Measurements from ENCODE around the gene FIGNL2. TPM values are rescaled to one million over a fixed set of nuclear protein-coding genes. Genes with fewer than 3 reads are reported as not detected.

FIGNL2 gene
- total RNA-seq, 1 donor from 2014 or later: 0.69 TPM

- Mint-ChIP-seq H3K27me3 (peaks cover 2% of the 10 kb centered on the region), H3K27ac (no peak overlapping the region), H3K4me1 (peaks cover 11% of the 10 kb centered on the region), H3K4me3 (no peak overlapping the region), H3K36me3 (ENCODE audit: low read depth) (no peaks in the 10 kb centered on the region), H3K9me3 (peaks cover 3% of the 10 kb centered on the region)
- ATAC-seq (ENCODE audit: low read depth): no peak
- CTCF ChIA-PET: no interaction called here
- intact Hi-C loops (cut with micrococcal nuclease): loop anchor here (5.0 kb wide), 1 partner anchor 38 kb away; no protein-coding TSS in a partner anchor
- no peak for DNase-seq
- POLR2A ChIA-PET: no interaction called here
- no peak for TF ChIP-seq CTCF (IDR thresholded peaks at IDR 0.05)
Measured at GRCh38 chr12:51884676-51885229, 36.2 kb upstream of the FIGNL2 start.

GRCh38 chr12:51883998-51884675 lies 35.6 kb upstream of the FIGNL2 start:
- ATAC-seq (ENCODE audit: low read depth) (no peak), DNase-seq (no peak)
- CTCF ChIA-PET: no interaction called here
- H3K9me3 Mint-ChIP-seq: peaks cover 3% of the 10 kb centered on the region
- H3K4me3 Mint-ChIP-seq: no peak overlapping the region
- no peaks in the 10 kb centered on the region for H3K36me3 Mint-ChIP-seq (ENCODE audit: low read depth)
- H3K4me1 Mint-ChIP-seq: peaks cover 11% of the 10 kb centered on the region
- H3K27ac Mint-ChIP-seq: no peak overlapping the region
- no peak for TF ChIP-seq CTCF (IDR thresholded peaks at IDR 0.05)
- POLR2A ChIA-PET: no interaction called here
- peaks cover 4% of the 10 kb centered on the region for H3K27me3 Mint-ChIP-seq
- intact Hi-C loops (cut with micrococcal nuclease): no loop called here

- no peak overlapping the region for H3K4me3 Mint-ChIP-seq
- TF ChIP-seq CTCF (IDR thresholded peaks at IDR 0.05): no peak
- peaks cover 11% of the 10 kb centered on the region for H3K4me1 Mint-ChIP-seq
- intact Hi-C loops (cut with micrococcal nuclease): no loop called here
- no peak overlapping the region for H3K27ac Mint-ChIP-seq
- no peaks in the 10 kb centered on the region for H3K36me3 Mint-ChIP-seq (ENCODE audit: low read depth)
- ChIA-PET CTCF (interaction anchor here (0.8 kb wide), 1 partner anchor 8 kb away, joined by 3 read pairs; no protein-coding TSS in a partner anchor), POLR2A (no interaction called here)
- DNase-seq (no peak), ATAC-seq (ENCODE audit: low read depth) (no peak)
- peaks cover 3% of the 10 kb centered on the region for H3K9me3 Mint-ChIP-seq
- peaks cover 5% of the 10 kb centered on the region for H3K27me3 Mint-ChIP-seq
Measured at GRCh38 chr12:51883295-51883694, 34.8 kb upstream of the FIGNL2 start.

- Mint-ChIP-seq H3K27me3 (peaks cover 10% of the 10 kb centered on the region), H3K4me1 (no peaks in the 10 kb centered on the region), H3K36me3 (ENCODE audit: low read depth) (no peaks in the 10 kb centered on the region), H3K4me3 (no peak overlapping the region), H3K27ac (no peak overlapping the region), H3K9me3 (no peaks in the 10 kb centered on the region)
- intact Hi-C loops (cut with micrococcal nuclease): loop anchor here (5.0 to 10.0 kb wide), 2 partner anchors 96 to 347 kb away; no protein-coding TSS in a partner anchor
- TF ChIP-seq CTCF (IDR thresholded peaks at IDR 0.05): no peak
- ChIA-PET POLR2A (no interaction called here), CTCF (no interaction called here)
- no peak for ATAC-seq (ENCODE audit: low read depth)
- no peak for DNase-seq
Measured at GRCh38 chr12:51879102-51879501, 30.6 kb upstream of the FIGNL2 start.

GRCh38 chr12:51874486-51874885 lies 26.0 kb upstream of the FIGNL2 start:
- ChIA-PET CTCF (interaction anchor here (0.9 to 2.0 kb wide), 8 partner anchors 9 to 456 kb away, joined by 3 to 12 read pairs (median 4); no protein-coding TSS in a partner anchor), POLR2A (interaction anchor here (1.1 kb wide), 1 partner anchor 10 kb away, joined by 3 read pairs; no protein-coding TSS in a partner anchor)
- no peak for DNase-seq
- H3K27ac Mint-ChIP-seq: no peak overlapping the region
- no peak for ATAC-seq (ENCODE audit: low read depth)
- no peaks in the 10 kb centered on the region for H3K9me3 Mint-ChIP-seq
- H3K4me3 Mint-ChIP-seq: no peak overlapping the region
- H3K27me3 Mint-ChIP-seq: peaks cover 30% of the 10 kb centered on the region
- intact Hi-C loops (cut with micrococcal nuclease): loop anchor here (5.0 to 10.0 kb wide), 2 partner anchors 62 to 100 kb away; a partner anchor contains a TSS
- H3K36me3 Mint-ChIP-seq (ENCODE audit: low read depth): no peaks in the 10 kb centered on the region
- no peaks in the 10 kb centered on the region for H3K4me1 Mint-ChIP-seq
- no peak for TF ChIP-seq CTCF (IDR thresholded peaks at IDR 0.05)
